ENCODE measurements around the gene NDRG3. TPM values are rescaled to one million over a fixed set of nuclear protein-coding genes. Genes with fewer than 3 reads are reported as not detected.

The NDRG3 gene
- total and polyA plus RNA-seq, 4 donors: 3.1 to 6.3 (median 4.5) TPM

- Histone ChIP-seq H3K9ac (ENCODE audit: low read depth in 1 of 2, low read length in 2 of 2) (no peak overlapping the region), H3K9me3 (ENCODE audit: control insufficient read depth in 4 of 4, low read length in 3 of 4) (no peaks in the 10 kb centered on the region), H3K4me3 (ENCODE audit: low read depth in 1 of 3, low read length in 3 of 3) (no peak overlapping the region), H3K36me3 (ENCODE audit: control insufficient read depth in 4 of 4, insufficient read depth in 3 of 4, low read depth in 1 of 4, low read length in 3 of 4) (peaks cover 0 to 14% (median 8%) of the 10 kb centered on the region in 4 donors), H3K4me1 (ENCODE audit: control insufficient read depth in 4 of 4, insufficient read depth in 4 of 4, low read length in 3 of 4) (peaks cover 0 to 2% (median 0%) of the 10 kb centered on the region in 4 donors), H3K27ac (ENCODE audit: low read depth in 1 of 2, low read length in 2 of 2) (no peak overlapping the region), H3K27me3 (ENCODE audit: control insufficient read depth in 4 of 4, insufficient read depth in 4 of 4, low read length in 3 of 4) (no peaks in the 10 kb centered on the region)
- 97% methylated on average over 9 of the region's 9 CpGs for WGBS
- TF ChIP-seq EGR1 (IDR thresholded peaks at IDR 0.05; ENCODE audit: low read depth in 2 of 2) (no peak), GABPA (IDR thresholded peaks at IDR 0.05 in 1 of 2, conservative IDR thresholded peaks at IDR 0.05 in 1 of 2) (no peak), HNF4A (conservative IDR thresholded peaks at IDR 0.05) (no peak), RAD21 (IDR thresholded peaks at IDR 0.05) (no peak), RXRA (IDR thresholded peaks at IDR 0.05) (no peak), REST (IDR thresholded peaks at IDR 0.05) (no peak), JUND (IDR thresholded peaks at IDR 0.05) (no peak), MAX (IDR thresholded peaks at IDR 0.05) (no peak)
- DNase-seq (ENCODE audit: low spot score): no peak
Measured at GRCh38 chr20:36653456-36653855, 92.4 kb downstream of the NDRG3 start.

DNA sequence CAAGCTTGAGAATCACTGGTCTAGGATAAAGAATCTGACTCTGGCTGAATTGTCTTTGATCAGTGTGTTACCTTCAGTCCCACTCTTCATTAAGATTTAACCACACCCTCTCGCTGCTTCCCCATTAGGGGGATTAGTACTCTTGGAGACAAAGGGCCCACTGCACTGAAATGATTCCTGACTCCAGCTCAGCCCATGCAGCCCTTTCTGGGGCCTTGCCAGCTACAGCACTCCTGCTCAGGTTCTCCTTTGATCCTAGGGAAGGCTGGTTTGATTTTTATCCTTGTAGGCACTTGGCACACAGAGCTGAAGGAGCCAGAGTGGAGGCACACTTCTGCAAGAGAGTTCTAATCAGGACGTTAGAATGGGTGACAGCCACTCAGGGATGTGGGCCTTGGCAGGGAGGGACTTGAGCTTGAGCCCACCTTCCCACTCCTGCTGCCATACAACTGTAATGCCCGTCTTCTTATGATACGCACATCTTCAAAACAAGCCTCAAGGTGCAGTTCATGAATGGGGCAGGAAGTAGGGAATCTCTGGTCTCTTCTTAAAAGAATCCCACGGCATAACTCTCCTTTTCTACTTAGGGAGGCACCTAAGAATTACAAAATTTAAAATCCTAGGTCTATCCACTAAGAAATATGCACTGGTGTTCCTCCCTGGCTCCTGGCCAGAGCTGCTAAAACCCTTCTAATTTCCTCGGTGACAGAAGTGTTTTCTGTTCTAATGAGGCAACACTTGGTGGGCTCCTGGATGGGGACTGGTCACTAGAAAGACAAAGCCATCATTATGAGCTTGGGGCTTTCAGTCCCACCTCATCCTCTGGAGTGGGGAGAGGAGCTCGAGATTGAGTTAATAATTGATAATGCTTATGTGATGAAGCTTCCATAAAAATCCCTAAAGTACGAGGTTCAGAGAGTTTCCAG, 98.4 kb downstream of the NDRG3 start:
- Histone ChIP-seq H3K9me3 (ENCODE audit: control insufficient read depth in 4 of 4, low read length in 3 of 4) (no peaks in the 10 kb centered on the region), H3K4me3 (ENCODE audit: low read depth in 1 of 3, low read length in 3 of 3) (no peak overlapping the region), H3K4me1 (ENCODE audit: control insufficient read depth in 4 of 4, insufficient read depth in 4 of 4, low read length in 3 of 4) (no peaks in the 10 kb centered on the region), H3K27me3 (ENCODE audit: control insufficient read depth in 4 of 4, insufficient read depth in 4 of 4, low read length in 3 of 4) (no peaks in the 10 kb centered on the region), H3K36me3 (ENCODE audit: control insufficient read depth in 4 of 4, insufficient read depth in 3 of 4, low read depth in 1 of 4, low read length in 3 of 4) (peaks cover 0 to 2% (median under 1%) of the 10 kb centered on the region in 4 donors), H3K27ac (ENCODE audit: low read depth in 1 of 2, low read length in 2 of 2) (no peak overlapping the region), H3K9ac (ENCODE audit: low read depth in 1 of 2, low read length in 2 of 2) (no peak overlapping the region)
- TF ChIP-seq RAD21 (IDR thresholded peaks at IDR 0.05) (no peak), MAX (IDR thresholded peaks at IDR 0.05) (no peak)
- no peak for DNase-seq (ENCODE audit: low spot score)
- WGBS: 75% methylated on average over 8 of the region's 8 CpGs

- DNase-seq (ENCODE audit: low spot score): no peak
- Histone ChIP-seq H3K27ac (ENCODE audit: low read depth in 1 of 2, low read length in 2 of 2) (no peak overlapping the region), H3K27me3 (ENCODE audit: control insufficient read depth in 4 of 4, insufficient read depth in 4 of 4, low read length in 3 of 4) (no peaks in the 10 kb centered on the region), H3K4me3 (ENCODE audit: low read depth in 1 of 3, low read length in 3 of 3) (no peak overlapping the region), H3K4me1 (ENCODE audit: control insufficient read depth in 4 of 4, insufficient read depth in 4 of 4, low read length in 3 of 4) (no peaks in the 10 kb centered on the region), H3K9me3 (ENCODE audit: control insufficient read depth in 4 of 4, low read length in 3 of 4) (no peaks in the 10 kb centered on the region), H3K36me3 (ENCODE audit: control insufficient read depth in 4 of 4, insufficient read depth in 3 of 4, low read depth in 1 of 4, low read length in 3 of 4) (no peaks in the 10 kb centered on the region), H3K9ac (ENCODE audit: low read depth in 1 of 2, low read length in 2 of 2) (no peak overlapping the region)
- WGBS: 94% methylated on average over 3 of the region's 3 CpGs
- TF ChIP-seq, protein P1, sequence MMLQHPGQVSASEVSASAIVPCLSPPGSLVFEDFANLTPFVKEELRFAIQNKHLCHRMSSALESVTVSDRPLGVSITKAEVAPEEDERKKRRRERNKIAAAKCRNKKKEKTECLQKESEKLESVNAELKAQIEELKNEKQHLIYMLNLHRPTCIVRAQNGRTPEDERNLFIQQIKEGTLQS (IDR thresholded peaks at IDR 0.05): no peak
- TF ChIP-seq YY1 (IDR thresholded peaks at IDR 0.05) (no peak), REST (IDR thresholded peaks at IDR 0.05) (no peak), TAF1 (conservative IDR thresholded peaks at IDR 0.05) (no peak), FOXA1 (IDR thresholded peaks at IDR 0.05) (no peak), EGR1 (IDR thresholded peaks at IDR 0.05; ENCODE audit: low read depth in 2 of 2) (no peak), HNF4G (IDR thresholded peaks at IDR 0.05) (no peak), FOXA2 (IDR thresholded peaks at IDR 0.05) (no peak), MAX (IDR thresholded peaks at IDR 0.05) (no peak), RAD21 (IDR thresholded peaks at IDR 0.05) (no peak), HNF4A (conservative IDR thresholded peaks at IDR 0.05) (no peak), JUND (IDR thresholded peaks at IDR 0.05) (no peak)
- TF ChIP-seq, protein P2, sequence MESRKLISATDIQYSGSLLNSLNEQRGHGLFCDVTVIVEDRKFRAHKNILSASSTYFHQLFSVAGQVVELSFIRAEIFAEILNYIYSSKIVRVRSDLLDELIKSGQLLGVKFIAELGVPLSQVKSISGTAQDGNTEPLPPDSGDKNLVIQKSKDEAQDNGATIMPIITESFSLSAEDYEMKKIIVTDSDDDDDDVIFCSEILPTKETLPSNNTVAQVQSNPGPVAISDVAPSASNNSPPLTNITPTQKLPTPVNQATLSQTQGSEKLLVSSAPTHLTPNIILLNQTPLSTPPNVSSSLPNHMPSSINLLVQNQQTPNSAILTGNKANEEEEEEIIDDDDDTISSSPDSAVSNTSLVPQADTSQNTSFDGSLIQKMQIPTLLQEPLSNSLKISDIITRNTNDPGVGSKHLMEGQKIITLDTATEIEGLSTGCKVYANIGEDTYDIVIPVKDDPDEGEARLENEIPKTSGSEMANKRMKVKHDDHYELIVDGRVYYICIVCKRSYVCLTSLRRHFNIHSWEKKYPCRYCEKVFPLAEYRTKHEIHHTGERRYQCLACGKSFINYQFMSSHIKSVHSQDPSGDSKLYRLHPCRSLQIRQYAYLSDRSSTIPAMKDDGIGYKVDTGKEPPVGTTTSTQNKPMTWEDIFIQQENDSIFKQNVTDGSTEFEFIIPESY (IDR thresholded peaks at IDR 0.05): no peak
Measured at GRCh38 chr20:36646678-36647077, 99.2 kb downstream of the NDRG3 start.

All from liver (tissue), 9 donors.